22Rv1 (cell line): ENCODE data around the gene SFI1.

Experiments used
- CTCF ChIP-seq: fragments of 450-650 bp; IDR thresholded peaks from 2 replicates; pipeline ENCODE4 v1.5.1; 2017; ENCODE audit warnings: mild to moderate bottlenecking
- ZFX ChIP-seq: fragments of 450-650 bp; IDR thresholded peaks from 2 replicates; pipeline ENCODE4 v1.6.1; 2017; ENCODE audit warnings: antibody characterized with exemption, borderline replicate concordance

GRCh38 chr22:31495343-31495742 is 993 bp upstream of the SFI1 start:
- no peak for TF ChIP-seq CTCF
- no peak for TF ChIP-seq ZFX
